Activated naive CD4-positive, alpha-beta T cell treated with anti-CD3 and anti-CD28 coated beads, Interleukin-2, amount 50 U/mL, for 72 hours (primary cell): Measurements from ENCODE around the gene ZFP57. TPM values are rescaled to one million over a fixed set of nuclear protein-coding genes. Genes with fewer than 3 reads are reported as not detected.

ENCODE experiments used
- total RNA-seq, 2 donors: library from RNA; stranded (reverse); gene quantifications; one replicate each; pipeline ENCODE4 v1.2.3, GENCODE V29; 2022

The ZFP57 gene
- total RNA-seq, 2 donors from 2014 or later, result 5.9 TPM; not detected in 1

Other genes starting within 250 kb of the ZFP57 start
- gene OR10C1, start 241.8 kb downstream of the ZFP57 start, total RNA-seq, result not detected
- gene OR11A1, start 224.1 kb downstream of the ZFP57 start, total RNA-seq, result not detected
- not detected for gene OR2H1, start 224.0 kb downstream of the ZFP57 start, total RNA-seq
- gene MAS1L, start 193.2 kb downstream of the ZFP57 start, total RNA-seq, result not detected
- under 1 TPM in 1 of 2 donors, not detected in 1; 0.54 TPM for gene UBD, start 121.4 kb downstream of the ZFP57 start, total RNA-seq
- not detected for gene OR2H2, start 96.0 kb downstream of the ZFP57 start, total RNA-seq
- gene GABBR1, start 48.0 kb downstream of the ZFP57 start, total RNA-seq, result 10 to 100 TPM; 21.7 to 25.3 TPM
- gene MOG, start 24.1 kb downstream of the ZFP57 start, total RNA-seq, result not detected
- gene HLA-F, start 42.3 kb upstream of the ZFP57 start, total RNA-seq, result 100 to 1,000 TPM; 220 to 504 TPM
- under 1 TPM in 1 of 2 donors, not detected in 1; 0.91 TPM for gene HLA-G, start 146.7 kb upstream of the ZFP57 start, total RNA-seq